CD14-positive monocyte (primary cell): ENCODE measurements around the gene PRKN. TPM values are rescaled to one million over a fixed set of nuclear protein-coding genes. Genes with fewer than 3 reads are reported as not detected.

ENCODE experiments used
- DNase-seq, 3 donors: peaks; one replicate each; pipeline ENCODE4 v3.0.0-alpha.2; 2011 to 2022
- H2AFZ ChIP-seq: 2 replicates; pipeline ENCODE4 v1.6.0; 2012; ENCODE audit warnings: mild to moderate bottlenecking, low read depth, low read length, inconsistent platforms; ENCODE audit not compliant: insufficient read depth, poor library complexity, severe bottlenecking
- H3K27ac ChIP-seq, 2 donors: 1 replicate in 1 of 2; 2 replicates in 1 of 2; pipeline ENCODE4 v1.5.1; 2012 to 2013; ENCODE audit warnings: low read length in 2 of 2, control low read depth in 1 of 2, inconsistent platforms in 1 of 2, low read depth in 1 of 2, mild to moderate bottlenecking in 1 of 2
- H3K27me3 ChIP-seq, 2 donors: one replicate each; pipeline versions ENCODE4 v1.6.0 to v1.6.1; 2011 to 2013; ENCODE audit warnings: low read length in 2 of 2; ENCODE audit not compliant: control insufficient read depth in 2 of 2, insufficient read depth in 2 of 2
- H3K36me3 ChIP-seq, 2 donors: replicated peaks in 1 of 2; 1 replicate in 1 of 2; 2 replicates in 1 of 2; pipeline versions ENCODE4 v1.5.1 to v1.6.1; 2012 to 2013; ENCODE audit warnings: low read length in 2 of 2, control low read depth in 1 of 2, inconsistent platforms in 1 of 2, mild to moderate bottlenecking in 1 of 2; ENCODE audit not compliant: insufficient read depth in 2 of 2, control insufficient read depth in 1 of 2
- H3K4me1 ChIP-seq, 2 donors: 1 replicate in 1 of 2; 2 replicates in 1 of 2; pipeline versions ENCODE4 v1.5.1 to v1.6.1; 2012 to 2013; ENCODE audit warnings: low read length in 2 of 2, control low read depth in 1 of 2, inconsistent platforms in 1 of 2, mild to moderate bottlenecking in 1 of 2, moderate library complexity in 1 of 2; ENCODE audit not compliant: insufficient read depth in 2 of 2, control insufficient read depth in 1 of 2
- H3K4me2 ChIP-seq: replicated peaks from 2 replicates; pipeline ENCODE3; 2012; ENCODE audit warnings: low read length, moderate library complexity, mild to moderate bottlenecking; ENCODE audit not compliant: poor library complexity, severe bottlenecking; ENCODE audit errors: extremely low read depth
- H3K4me3 ChIP-seq, 3 experiments: fragments of 200-600 bp in 1 of 3; sonication (generic) in 1 of 3; replicated peaks in 1 of 3; 1 replicate in 2 of 3; 2 replicates in 1 of 3; pipeline ENCODE4 v1.5.1; 2011 to 2013; ENCODE audit warnings: low read length in 3 of 3, mild to moderate bottlenecking in 3 of 3, control low read depth in 2 of 3, low read depth in 2 of 3, inconsistent platforms in 1 of 3, moderate library complexity in 1 of 3
- H3K79me2 ChIP-seq: 2 replicates; pipeline ENCODE4 v1.6.0; 2012; ENCODE audit warnings: mild to moderate bottlenecking, control low read depth, inconsistent platforms, low read length, moderate library complexity; ENCODE audit not compliant: insufficient read depth
- H3K9ac ChIP-seq: 2 replicates; pipeline ENCODE4 v1.6.0; 2017; ENCODE audit warnings: low read length, mild to moderate bottlenecking; ENCODE audit not compliant: insufficient read depth, poor library complexity, severe bottlenecking
- H3K9me3 ChIP-seq, 2 donors: replicated peaks in 1 of 2; 1 replicate in 1 of 2; 2 replicates in 1 of 2; pipeline versions ENCODE4 v1.5.1 to v1.6.1; 2012 to 2013; ENCODE audit warnings: low read length in 2 of 2, control low read depth in 1 of 2; ENCODE audit not compliant: control insufficient read depth in 1 of 2, insufficient read depth in 1 of 2
- H4K20me1 ChIP-seq: 2 replicates; pipeline ENCODE4 v1.6.0; 2012; ENCODE audit warnings: mild to moderate bottlenecking, low read length, control low read depth, moderate library complexity; ENCODE audit not compliant: insufficient read depth
- H3K27ac Mint-ChIP-seq, 7 donors: one replicate each; pipeline ENCODE4 v1.8.0; 2020; ENCODE audit warnings: mild to moderate bottlenecking in 7 of 7, mixed read lengths in 7 of 7, moderate library complexity in 6 of 7, inconsistent platforms in 2 of 7
- H3K27me3 Mint-ChIP-seq, 3 donors: one replicate each; pipeline ENCODE4 v1.8.0; 2021 to 2022; ENCODE audit warnings: low read depth in 3 of 3, mild to moderate bottlenecking in 3 of 3, mixed read lengths in 3 of 3, moderate library complexity in 3 of 3, inconsistent platforms in 1 of 3
- H3K36me3 Mint-ChIP-seq, 2 donors: one replicate each; pipeline ENCODE4 v1.8.0; 2020; ENCODE audit warnings: mixed read lengths in 2 of 2, inconsistent platforms in 1 of 2, mild to moderate bottlenecking in 1 of 2
- H3K4me1 Mint-ChIP-seq: one replicate; pipeline ENCODE4 v1.8.0; 2020; ENCODE audit warnings: mild to moderate bottlenecking, mixed read lengths
- H3K4me3 Mint-ChIP-seq, 2 donors: one replicate each; pipeline ENCODE4 v1.8.0; 2020; ENCODE audit warnings: mild to moderate bottlenecking in 2 of 2, mixed read lengths in 2 of 2, moderate library complexity in 1 of 2
- H3K9me3 Mint-ChIP-seq, 7 donors: one replicate each; pipeline ENCODE4 v1.8.0; 2020 to 2022; ENCODE audit warnings: mixed read lengths in 7 of 7, mild to moderate bottlenecking in 6 of 7, moderate library complexity in 6 of 7, inconsistent platforms in 2 of 7
- WGBS: methylation state at CpG from one replicate; pipeline ENCODE4 v1.1.5; 2013; ENCODE audit warnings: missing lambda C conversion rate; ENCODE audit not compliant: insufficient coverage; 5-methylcytosine and 5-hydroxymethylcytosine counted together
- intact Hi-C, 2 donors: fragments of 100-400 bp; cut with micrococcal nuclease; formaldehyde crosslinking; loops; one replicate each; pipeline versions ENCODE4 v1.15.0 to v1.15.1; 2023
- polyA plus RNA-seq, 3 donors: library from polyadenylated mRNA; depleted of rRNA in 1 of 3; unstranded in 2 of 3; stranded (reverse) in 1 of 3; fragments of 300-500 nt in 2 of 3; fragments of >200 nt in 1 of 3; fragmentation: Illumina TruSeq in 2 of 3; gene quantifications; 1 replicate in 2 of 3; 2 replicates in 1 of 3; pipeline ENCODE4 v1.2.3, GENCODE V29; 2012 to 2021
- TF ChIP-seq, protein P1 (sequence below): fragments of 200-600 bp; IDR thresholded peaks from one replicate; pipeline ENCODE4 v1.8.0; 2022; ENCODE audit warnings: antibody characterized with exemption, mild to moderate bottlenecking

PRKN gene
- polyA plus RNA-seq, 3 donors, result 0.19 to 0.21 TPM; not detected in 1

DNA sequence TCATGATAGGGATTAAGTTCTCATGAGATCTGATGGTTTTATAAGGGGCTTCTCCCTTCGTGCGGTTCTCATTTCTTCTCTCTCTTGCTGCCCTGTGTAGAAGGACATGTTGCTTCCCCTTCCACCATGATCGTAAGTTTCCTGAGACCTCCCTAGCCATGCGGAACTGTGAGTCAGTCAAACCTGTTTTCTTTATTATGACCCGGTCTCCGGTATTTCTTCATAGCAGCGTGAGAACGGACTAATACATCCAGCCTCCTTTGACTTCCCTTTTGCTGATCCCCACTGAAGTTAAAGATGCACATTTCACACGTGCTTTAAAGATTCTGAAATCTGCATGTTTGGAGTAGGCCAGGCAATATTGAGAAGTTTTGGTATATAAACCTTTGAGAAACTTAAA lies 543.1 kb downstream of the PRKN start:
- Histone ChIP-seq H3K9me3 (peaks cover 0 to 3% of the 10 kb centered on the region in 2 donors), H4K20me1 (no peaks in the 10 kb centered on the region), H3K4me3 (no peak overlapping the region), H3K4me2 (no peak overlapping the region), H3K36me3 (no peaks in the 10 kb centered on the region), H3K79me2 (no peaks in the 10 kb centered on the region), H3K27me3 (no peaks in the 10 kb centered on the region), H2AFZ (no peak overlapping the region), H3K27ac (peak overlapping the region; percentile 66 to 87), H3K4me1 (peaks cover 33 to 41% of the 10 kb centered on the region in 2 donors), H3K9ac (no peak overlapping the region)
- Mint-ChIP-seq H3K27me3 (peaks cover 0 to 1% (median 1%) of the 10 kb centered on the region in 3 donors), H3K9me3 (peaks cover 5 to 18% (median 11%) of the 10 kb centered on the region in 7 donors), H3K4me1 (peaks cover 32% of the 10 kb centered on the region), H3K36me3 (peaks cover 0 to 4% of the 10 kb centered on the region in 2 donors), H3K4me3 (no peak overlapping the region), H3K27ac (peak overlapping the region; percentile 92 to 97 (median 94))
- TF ChIP-seq, protein P1, sequence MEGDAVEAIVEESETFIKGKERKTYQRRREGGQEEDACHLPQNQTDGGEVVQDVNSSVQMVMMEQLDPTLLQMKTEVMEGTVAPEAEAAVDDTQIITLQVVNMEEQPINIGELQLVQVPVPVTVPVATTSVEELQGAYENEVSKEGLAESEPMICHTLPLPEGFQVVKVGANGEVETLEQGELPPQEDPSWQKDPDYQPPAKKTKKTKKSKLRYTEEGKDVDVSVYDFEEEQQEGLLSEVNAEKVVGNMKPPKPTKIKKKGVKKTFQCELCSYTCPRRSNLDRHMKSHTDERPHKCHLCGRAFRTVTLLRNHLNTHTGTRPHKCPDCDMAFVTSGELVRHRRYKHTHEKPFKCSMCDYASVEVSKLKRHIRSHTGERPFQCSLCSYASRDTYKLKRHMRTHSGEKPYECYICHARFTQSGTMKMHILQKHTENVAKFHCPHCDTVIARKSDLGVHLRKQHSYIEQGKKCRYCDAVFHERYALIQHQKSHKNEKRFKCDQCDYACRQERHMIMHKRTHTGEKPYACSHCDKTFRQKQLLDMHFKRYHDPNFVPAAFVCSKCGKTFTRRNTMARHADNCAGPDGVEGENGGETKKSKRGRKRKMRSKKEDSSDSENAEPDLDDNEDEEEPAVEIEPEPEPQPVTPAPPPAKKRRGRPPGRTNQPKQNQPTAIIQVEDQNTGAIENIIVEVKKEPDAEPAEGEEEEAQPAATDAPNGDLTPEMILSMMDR, result no peak
- 45% methylated on average over 5 of the region's 9 CpGs for WGBS
- intact Hi-C loops, result no loop called here
- DNase-seq, result peak; percentile 83 to 94 (median 91)

DNA sequence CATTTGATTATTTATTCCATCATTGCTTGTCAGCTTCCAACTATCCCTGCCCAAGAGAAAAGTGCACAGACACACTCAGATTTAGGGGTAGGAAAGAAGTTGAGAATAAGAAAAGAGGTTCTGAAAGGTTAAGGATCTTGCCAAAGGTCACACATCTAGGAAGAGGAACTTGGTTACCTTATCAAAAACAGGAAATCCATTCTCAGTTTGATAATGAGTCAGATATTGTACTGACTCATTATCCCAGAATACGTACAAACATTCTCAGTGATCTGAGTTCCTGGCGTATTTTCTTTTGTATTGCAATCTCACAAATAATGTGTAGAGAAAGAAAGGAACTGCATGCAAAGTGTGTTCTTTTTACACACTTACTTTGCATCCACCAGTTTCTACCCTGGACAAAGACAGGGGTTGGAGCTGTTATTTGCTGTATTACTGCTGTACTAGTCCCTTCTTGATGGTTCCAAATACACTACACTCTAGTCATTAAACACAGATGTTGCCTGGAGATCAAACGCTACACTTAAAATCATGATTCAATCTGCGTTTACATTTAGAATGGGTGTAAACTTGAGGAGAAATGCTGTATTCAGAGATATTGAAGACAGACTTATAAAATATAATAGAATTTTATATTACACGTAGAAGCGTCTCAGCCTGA lies 545.7 kb downstream of the PRKN start:
- TF ChIP-seq, protein P1, result no peak
- Histone ChIP-seq H3K4me2 (peak overlapping the region; percentile 35), H3K9ac (no peak overlapping the region), H3K4me3 (peak overlapping the region in 1 of 3 experiments; percentile 2), H3K27ac (peak overlapping the region; percentile 60 to 76), H3K27me3 (no peaks in the 10 kb centered on the region), H2AFZ (no peak overlapping the region), H3K4me1 (peaks cover 42 to 49% of the 10 kb centered on the region in 2 donors), H3K9me3 (peaks cover 0 to 3% of the 10 kb centered on the region in 2 donors), H3K79me2 (no peaks in the 10 kb centered on the region), H4K20me1 (no peaks in the 10 kb centered on the region), H3K36me3 (no peaks in the 10 kb centered on the region)
- Mint-ChIP-seq H3K9me3 (peaks cover 3 to 11% (median 8%) of the 10 kb centered on the region in 7 donors), H3K4me3 (peak overlapping the region in 1 of 2 donors; percentile 64), H3K27me3 (peaks cover 0 to 1% (median 1%) of the 10 kb centered on the region in 3 donors), H3K36me3 (peaks cover 0 to 4% of the 10 kb centered on the region in 2 donors), H3K4me1 (peaks cover 39% of the 10 kb centered on the region), H3K27ac (peak overlapping the region; percentile 82 to 93 (median 88))
- no CpG with 5 or more reads among the region's 6 CpGs for WGBS
- intact Hi-C loops, result no loop called here
- DNase-seq, result peak; percentile 75 to 86 (median 86)
